Naive B cell (primary cell): Measurements from ENCODE around the gene PKNOX2. TPM values are rescaled to one million over a fixed set of nuclear protein-coding genes. Genes with fewer than 3 reads are reported as not detected.

Experiments
- polyA plus RNA-seq, 6 donors: library from polyadenylated mRNA; unstranded; fragments of 300-500 nt; fragmentation: Illumina TruSeq; gene quantifications; one replicate each; pipeline ENCODE4 v1.2.3, GENCODE V29; 2021; ENCODE audit warnings: low read depth in 6 of 6

Gene PKNOX2
- polyA plus RNA-seq, 6 donors from 2014 or later, result not detected

Other genes starting within 250 kb of the PKNOX2 start
- not detected for gene HEPN1, start 245.5 kb upstream of the PKNOX2 start, polyA plus RNA-seq
- not detected for gene HEPACAM, start 228.7 kb upstream of the PKNOX2 start, polyA plus RNA-seq
- 1 to 10 TPM in 1 of 6 donors, under 1 TPM in 4, not detected in 1; 0.33 to 1.5 (median 0.72) TPM for gene CCDC15, start 210.5 kb upstream of the PKNOX2 start, polyA plus RNA-seq
- 1 to 10 TPM in 4 of 6 donors, under 1 TPM in 2; 0.48 to 2.4 (median 1.8) TPM for gene SLC37A2, start 101.4 kb upstream of the PKNOX2 start, polyA plus RNA-seq
- gene TMEM218, start 53.1 kb upstream of the PKNOX2 start, polyA plus RNA-seq, result 10 to 100 TPM; 30.4 to 53.0 (median 36.7) TPM